ENCODE data around the gene NFKBIA. TPM values are rescaled to one million over a fixed set of nuclear protein-coding genes. Genes with fewer than 3 reads are reported as not detected.

NFKBIA gene
- polyA plus RNA-seq, 2 of the 4 experiments (the other 2 are of a cell fraction) = 65.0 to 115 TPM

GRCh38 chr14:35352274-35353233 is 52.0 kb downstream of the NFKBIA start:
- H3K27ac ChIP-seq = peak overlapping the region; percentile 49 to 60; a peak in 5 of 6 replicates
- FAIRE-seq = no peak
- TF ChIP-seq KDM5A (IDR thresholded peaks at IDR 0.05) (no peak), HEYL (CRISPR knock-in tag; IDR thresholded peaks at IDR 0.05) (no peak), FOSL2 (IDR thresholded peaks at IDR 0.05) (no peak), FOSL2 (CRISPR knock-in tag; IDR thresholded peaks at IDR 0.05) (no peak), RARB (CRISPR knock-in tag; IDR thresholded peaks at IDR 0.05) (no peak), PBX3 (IDR thresholded peaks at IDR 0.05) (no peak), EP300 (IDR thresholded peaks at IDR 0.05) (no peak), HOXA7 (CRISPR knock-in tag; IDR thresholded peaks at IDR 0.05) (no peak)
- ChIA-PET CTCF (interaction anchor here (1.1 to 1.6 kb wide), 6 partner anchors 16 to 138 kb away, joined by 3 to 4 read pairs (median 3); no protein-coding TSS in a partner anchor), POLR2A (interaction anchor here (0.9 kb wide), 1 partner anchor 61 kb away, joined by 3 read pairs; the partner anchor contains the start of gene PSMA6)
- WGBS (ENCODE audit: missing lambda C conversion rate) = 93% methylated on average over 15 of the region's 15 CpGs
- H3K4me1 ChIP-seq = peaks cover 47% of the 10 kb centered on the region
- no peak for DNase-seq (ENCODE audit: low read depth in 1 of 2, low spot score in 1 of 2)
- H3K4me3 ChIP-seq = no peak overlapping the region
- ATAC-seq = peak in 1 of 2 experiments; percentile 9; a peak in 1 of 6 replicates
- H3K4me2 ChIP-seq = peak overlapping the region; percentile 25
- H3K9me3 ChIP-seq = no peaks in the 10 kb centered on the region

- Histone ChIP-seq H3K4me1 (peaks cover 52% of the 10 kb centered on the region), H3K4me2 (no peak overlapping the region), H3K4me3 (no peak overlapping the region), H3K9me3 (no peaks in the 10 kb centered on the region), H3K27ac (peak overlapping the region; percentile 49 to 60; a peak in 4 of 6 replicates)
- WGBS (ENCODE audit: missing lambda C conversion rate) = 87% methylated on average over 4 of the region's 4 CpGs
- no peak for DNase-seq (ENCODE audit: low read depth in 1 of 2, low spot score in 1 of 2)
- ChIA-PET POLR2A (interaction anchor here (0.9 kb wide), 1 partner anchor 60 kb away, joined by 3 read pairs; the partner anchor contains the start of gene PSMA6), CTCF (interaction anchor here (1.1 to 1.6 kb wide), 6 partner anchors 16 to 137 kb away, joined by 3 to 4 read pairs (median 3); no protein-coding TSS in a partner anchor)
- no peak for ATAC-seq
- TF ChIP-seq EHF (CRISPR knock-in tag; IDR thresholded peaks at IDR 0.05) = no peak
- TF ChIP-seq HOXB13 (CRISPR knock-in tag; IDR thresholded peaks at IDR 0.05; ENCODE audit: low read depth) = no peak
- TF ChIP-seq PHF8 (IDR thresholded peaks at IDR 0.05; ENCODE audit: borderline replicate concordance, low read depth) = no peak
- no peak for TF ChIP-seq MAX (IDR thresholded peaks at IDR 0.05)
- TF ChIP-seq SREBF2 (IDR thresholded peaks at IDR 0.05) = no peak
- no peak for TF ChIP-seq HMGXB4 (CRISPR knock-in tag; IDR thresholded peaks at IDR 0.05; ENCODE audit: borderline replicate concordance)
- no peak for TF ChIP-seq EHMT2 (IDR thresholded peaks at IDR 0.05; ENCODE audit: low read depth)
- no peak for TF ChIP-seq CHD4 (IDR thresholded peaks at IDR 0.05; ENCODE audit: borderline replicate concordance)
- no peak for FAIRE-seq
Observed at GRCh38 chr14:35351897-35352273, 52.7 kb downstream of the NFKBIA start.

Other genes with a start within 250 kb of the NFKBIA start
- gene PSMA6, start 112.4 kb downstream of the NFKBIA start, polyA plus RNA-seq (2011; rRNA removed) = 321 and 369 TPM in 2 replicates
- gene PSMA6, start 112.4 kb downstream of the NFKBIA start, polyA plus RNA-seq (2017; fragmentation: RNase III; extraction: RNeasy Plus Mini Kit Qiagen cat#74134 plus additional on column Dnase treatment) = 395 to 409 TPM (median 406 TPM) in 3 replicates
- not detected in 2 replicates for gene INSM2, start 129.4 kb upstream of the NFKBIA start, polyA plus RNA-seq (2011; rRNA removed)
- gene INSM2, start 129.4 kb upstream of the NFKBIA start, polyA plus RNA-seq (2017; fragmentation: RNase III; extraction: RNeasy Plus Mini Kit Qiagen cat#74134 plus additional on column Dnase treatment) = not detected in 3 replicates

All from A549 (cell line).